HEK293 (cell line): ENCODE results near the gene TEDDM1.

Source experiments
- CTCF ChIA-PET: fragments of 350-600 bp; formaldehyde crosslinking; extraction: SDS; loops from one replicate; lab custom pipeline; 2021; ENCODE audit warnings: antibody characterized with exemption; lab: Yijun Ruan, JAX
- POLR2A ChIA-PET: fragments of 300-600 bp; formaldehyde crosslinking; extraction: SDS; loops from one replicate; lab custom pipeline; 2020; ENCODE audit warnings: antibody characterized with exemption, inconsistent platforms; lab: Yijun Ruan, JAX
- H3K27ac ChIP-seq: fragments of 200-500 bp; sonication (Bioruptor generic); 2 replicates; pipeline ENCODE4 v1.5.1; 2014; ENCODE audit warnings: low read depth, low read length, control low read depth, inconsistent platforms; ENCODE audit errors: extremely low read depth
- H3K36me3 ChIP-seq, 2 experiments: fragments of 200-500 bp in 1 of 2; sonication (Bioruptor generic) in 1 of 2; 1 replicate in 1 of 2; 2 replicates in 1 of 2; pipeline ENCODE4 v1.5.1; 2014 to 2017; ENCODE audit warnings: inconsistent platforms in 2 of 2, low read length in 2 of 2; ENCODE audit not compliant: control insufficient read depth in 2 of 2, insufficient read depth in 1 of 2
- H3K4me1 ChIP-seq: fragments of 200-500 bp; sonication (Bioruptor generic); 2 replicates; pipeline ENCODE4 v1.5.1; 2014; ENCODE audit warnings: mild to moderate bottlenecking, low read length, inconsistent platforms; ENCODE audit not compliant: control insufficient read depth, insufficient read depth
- H3K4me3 ChIP-seq: 2 replicates; pipeline ENCODE4 v1.5.1; 2011; ENCODE audit warnings: low read depth, mild to moderate bottlenecking, control low read depth, low read length, moderate library complexity
- H3K9me3 ChIP-seq: fragments of 200-500 bp; sonication (Bioruptor generic); 2 replicates; pipeline ENCODE4 v1.5.1; 2014; ENCODE audit warnings: low read depth, low read length, inconsistent platforms; ENCODE audit not compliant: control insufficient read depth, insufficient read depth
- GLIS1 ChIP-seq: fragments of 450-650 bp; formaldehyde crosslinking; IDR thresholded peaks from 2 replicates; pipeline ENCODE4 v1.5.1; 2016; ENCODE audit warnings: missing biosample characterization, missing genetic modification characterization
- PBX3 ChIP-seq: sonication (generic); formaldehyde crosslinking; IDR thresholded peaks from 2 replicates; pipeline ENCODE4 v1.8.1; 2022; ENCODE audit warnings: mild to moderate bottlenecking, moderate library complexity, missing genetic modification reagents
- PRDM6 ChIP-seq: fragments of 450-650 bp; formaldehyde crosslinking; IDR thresholded peaks from 2 replicates; pipeline ENCODE4 v1.5.1; 2017; ENCODE audit warnings: missing biosample characterization, missing genetic modification characterization
- TCF7L2 ChIP-seq: IDR thresholded peaks from 2 replicates; pipeline ENCODE4 v1.6.1; 2011; ENCODE audit warnings: low read depth, mild to moderate bottlenecking, inconsistent platforms, low read length, moderate library complexity, borderline replicate concordance
- ZBTB1 ChIP-seq: fragments of 450-650 bp; formaldehyde crosslinking; IDR thresholded peaks from 2 replicates; pipeline ENCODE4 v1.5.1; 2016; ENCODE audit warnings: missing biosample characterization, missing genetic modification characterization
- ZEB2 ChIP-seq: fragments of 450-650 bp; formaldehyde crosslinking; IDR thresholded peaks from 2 replicates; pipeline ENCODE4 v1.5.1; 2016; ENCODE audit warnings: missing biosample characterization, missing genetic modification characterization
- ZFHX2 ChIP-seq: fragments of 450-650 bp; formaldehyde crosslinking; conservative IDR thresholded peaks from 2 replicates; pipeline ENCODE4 v1.5.1; 2016; ENCODE audit warnings: missing biosample characterization, missing genetic modification characterization
- ZNF2 ChIP-seq: fragments of 450-650 bp; formaldehyde crosslinking; IDR thresholded peaks from 2 replicates; pipeline ENCODE4 v1.5.1; 2016; ENCODE audit warnings: missing biosample characterization, missing genetic modification characterization
- ZNF280C ChIP-seq: fragments of 450-650 bp; formaldehyde crosslinking; IDR thresholded peaks from 2 replicates; pipeline ENCODE4 v1.5.1; 2016; ENCODE audit warnings: missing biosample characterization, missing genetic modification characterization
- ZNF302 ChIP-seq: fragments of 450-650 bp; formaldehyde crosslinking; IDR thresholded peaks from 2 replicates; pipeline ENCODE4 v1.5.1; 2016; ENCODE audit warnings: missing biosample characterization, missing genetic modification characterization, low read depth
- ZNF324 ChIP-seq: fragments of 450-650 bp; formaldehyde crosslinking; IDR thresholded peaks from 2 replicates; pipeline ENCODE4 v1.5.1; 2016; ENCODE audit warnings: missing biosample characterization, missing genetic modification characterization
- ZNF366 ChIP-seq: fragments of 450-650 bp; formaldehyde crosslinking; conservative IDR thresholded peaks from 2 replicates; pipeline ENCODE4 v1.5.1; 2016; ENCODE audit warnings: missing biosample characterization, missing genetic modification characterization
- ZNF37A ChIP-seq: fragments of 450-650 bp; IDR thresholded peaks from 2 replicates; pipeline ENCODE4 v1.5.1; 2018; ENCODE audit warnings: missing biosample characterization, missing genetic modification characterization
- ZNF394 ChIP-seq: fragments of 450-650 bp; formaldehyde crosslinking; IDR thresholded peaks from 2 replicates; pipeline ENCODE4 v1.5.1; 2016; ENCODE audit warnings: missing biosample characterization, missing genetic modification characterization, mild to moderate bottlenecking, moderate library complexity, borderline replicate concordance
- ZNF404 ChIP-seq: fragments of 450-650 bp; formaldehyde crosslinking; IDR thresholded peaks from 2 replicates; pipeline ENCODE4 v1.5.1; 2017; ENCODE audit warnings: missing biosample characterization, missing genetic modification characterization
- ZNF600 ChIP-seq: fragments of 450-650 bp; formaldehyde crosslinking; IDR thresholded peaks from 2 replicates; pipeline ENCODE4 v1.5.1; 2016; ENCODE audit warnings: missing biosample characterization, missing genetic modification characterization
- ZNF626 ChIP-seq: fragments of 450-650 bp; sonication (Bioruptor Pico); formaldehyde crosslinking; IDR thresholded peaks from 2 replicates; pipeline ENCODE4 v1.5.1; 2018; ENCODE audit warnings: missing biosample characterization, missing genetic modification characterization, inconsistent platforms
- ZNF629 ChIP-seq: fragments of 450-650 bp; formaldehyde crosslinking; IDR thresholded peaks from 2 replicates; pipeline ENCODE4 v1.5.1; 2017; ENCODE audit warnings: missing biosample characterization, missing genetic modification characterization
- ZNF677 ChIP-seq: fragments of 450-650 bp; IDR thresholded peaks from 2 replicates; pipeline ENCODE4 v1.5.0; 2018; ENCODE audit warnings: missing biosample characterization, mild to moderate bottlenecking, missing genetic modification characterization, moderate library complexity
- ZNF837 ChIP-seq: fragments of 450-650 bp; formaldehyde crosslinking; IDR thresholded peaks from 2 replicates; pipeline ENCODE4 v1.5.1; 2016; ENCODE audit warnings: missing biosample characterization, missing genetic modification characterization
- TF ChIP-seq, protein P1 (sequence below): fragments of 450-650 bp; formaldehyde crosslinking; IDR thresholded peaks from 2 replicates; pipeline ENCODE4 v1.5.1; 2016; ENCODE audit warnings: missing biosample characterization, missing genetic modification characterization
- TF ChIP-seq, protein P2 (sequence below): fragments of 450-650 bp; formaldehyde crosslinking; IDR thresholded peaks from 2 replicates; pipeline ENCODE4 v1.5.1; 2016; ENCODE audit warnings: missing biosample characterization, missing genetic modification characterization
- TF ChIP-seq, protein P3 (sequence below): fragments of 450-650 bp; formaldehyde crosslinking; IDR thresholded peaks from 2 replicates; pipeline ENCODE4 v1.5.1; 2016; ENCODE audit warnings: missing biosample characterization, missing genetic modification characterization

TEDDM1 gene

DNA sequence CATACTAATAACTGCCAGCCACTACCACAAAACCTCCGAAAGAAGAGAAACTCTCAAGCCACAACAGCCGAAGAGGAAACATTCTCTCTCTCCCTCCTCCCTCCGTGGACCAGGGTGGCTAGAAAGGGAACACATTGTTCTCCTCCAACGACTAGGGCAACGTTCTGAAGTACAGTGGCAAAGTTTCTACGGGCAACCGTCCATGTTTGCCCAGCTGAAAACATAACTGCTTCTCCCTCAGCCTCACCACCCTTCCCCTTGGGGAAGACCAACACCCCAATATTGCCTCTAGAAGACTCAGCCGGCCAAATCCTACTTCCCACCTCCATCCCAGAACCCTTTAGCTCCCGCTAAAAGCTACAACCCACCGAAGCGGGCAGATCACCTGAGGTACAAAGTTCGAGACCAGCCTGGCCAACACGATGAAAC, 10.8 kb downstream of the TEDDM1 start:
- no peak overlapping the region for H3K27ac ChIP-seq
- H3K9me3 ChIP-seq, result no peaks in the 10 kb centered on the region
- no peaks in the 10 kb centered on the region for H3K4me1 ChIP-seq
- ChIA-PET CTCF (interaction anchor here (1.1 to 4.5 kb wide), 2 partner anchors 245 to 304 kb away, joined by 5 to 28 read pairs; no protein-coding TSS in a partner anchor), POLR2A (interaction anchor here (0.7 to 1.9 kb wide), 4 partner anchors 9 to 1093 kb away, joined by 3 to 10 read pairs (median 6); no protein-coding TSS in a partner anchor)
- H3K4me3 ChIP-seq, result peak overlapping the region; percentile 74
- H3K36me3 ChIP-seq, result peaks cover 18 to 58% of the 10 kb centered on the region in 2 experiments
- TF ChIP-seq, protein P1, sequence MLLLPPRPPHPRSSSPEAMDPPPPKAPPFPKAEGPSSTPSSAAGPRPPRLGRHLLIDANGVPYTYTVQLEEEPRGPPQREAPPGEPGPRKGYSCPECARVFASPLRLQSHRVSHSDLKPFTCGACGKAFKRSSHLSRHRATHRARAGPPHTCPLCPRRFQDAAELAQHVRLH (tag by site-specific recombination), result no peak
- TF ChIP-seq TCF7L2 (no peak), ZNF629 (tag by site-specific recombination) (no peak), ZNF626 (no peak), ZNF302 (tag by site-specific recombination) (no peak), ZEB2 (tag by site-specific recombination) (no peak), ZNF324 (tag by site-specific recombination) (no peak), ZBTB1 (tag by site-specific recombination) (no peak), PBX3 (no peak), ZNF837 (tag by site-specific recombination) (no peak), ZNF600 (no peak), ZNF2 (tag by site-specific recombination) (0 out of 2 replicates have a peak, but pooled peaks have one; percentile 13)
- TF ChIP-seq, protein P2, sequence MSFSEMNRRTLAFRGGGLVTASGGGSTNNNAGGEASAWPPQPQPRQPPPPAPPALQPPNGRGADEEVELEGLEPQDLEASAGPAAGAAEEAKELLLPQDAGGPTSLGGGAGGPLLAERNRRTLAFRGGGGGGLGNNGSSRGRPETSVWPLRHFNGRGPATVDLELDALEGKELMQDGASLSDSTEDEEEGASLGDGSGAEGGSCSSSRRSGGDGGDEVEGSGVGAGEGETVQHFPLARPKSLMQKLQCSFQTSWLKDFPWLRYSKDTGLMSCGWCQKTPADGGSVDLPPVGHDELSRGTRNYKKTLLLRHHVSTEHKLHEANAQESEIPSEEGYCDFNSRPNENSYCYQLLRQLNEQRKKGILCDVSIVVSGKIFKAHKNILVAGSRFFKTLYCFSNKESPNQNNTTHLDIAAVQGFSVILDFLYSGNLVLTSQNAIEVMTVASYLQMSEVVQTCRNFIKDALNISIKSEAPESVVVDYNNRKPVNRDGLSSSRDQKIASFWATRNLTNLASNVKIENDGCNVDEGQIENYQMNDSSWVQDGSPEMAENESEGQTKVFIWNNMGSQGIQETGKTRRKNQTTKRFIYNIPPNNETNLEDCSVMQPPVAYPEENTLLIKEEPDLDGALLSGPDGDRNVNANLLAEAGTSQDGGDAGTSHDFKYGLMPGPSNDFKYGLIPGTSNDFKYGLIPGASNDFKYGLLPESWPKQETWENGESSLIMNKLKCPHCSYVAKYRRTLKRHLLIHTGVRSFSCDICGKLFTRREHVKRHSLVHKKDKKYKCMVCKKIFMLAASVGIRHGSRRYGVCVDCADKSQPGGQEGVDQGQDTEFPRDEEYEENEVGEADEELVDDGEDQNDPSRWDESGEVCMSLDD (tag by site-specific recombination), result peak; percentile 62
- TF ChIP-seq, protein P3, sequence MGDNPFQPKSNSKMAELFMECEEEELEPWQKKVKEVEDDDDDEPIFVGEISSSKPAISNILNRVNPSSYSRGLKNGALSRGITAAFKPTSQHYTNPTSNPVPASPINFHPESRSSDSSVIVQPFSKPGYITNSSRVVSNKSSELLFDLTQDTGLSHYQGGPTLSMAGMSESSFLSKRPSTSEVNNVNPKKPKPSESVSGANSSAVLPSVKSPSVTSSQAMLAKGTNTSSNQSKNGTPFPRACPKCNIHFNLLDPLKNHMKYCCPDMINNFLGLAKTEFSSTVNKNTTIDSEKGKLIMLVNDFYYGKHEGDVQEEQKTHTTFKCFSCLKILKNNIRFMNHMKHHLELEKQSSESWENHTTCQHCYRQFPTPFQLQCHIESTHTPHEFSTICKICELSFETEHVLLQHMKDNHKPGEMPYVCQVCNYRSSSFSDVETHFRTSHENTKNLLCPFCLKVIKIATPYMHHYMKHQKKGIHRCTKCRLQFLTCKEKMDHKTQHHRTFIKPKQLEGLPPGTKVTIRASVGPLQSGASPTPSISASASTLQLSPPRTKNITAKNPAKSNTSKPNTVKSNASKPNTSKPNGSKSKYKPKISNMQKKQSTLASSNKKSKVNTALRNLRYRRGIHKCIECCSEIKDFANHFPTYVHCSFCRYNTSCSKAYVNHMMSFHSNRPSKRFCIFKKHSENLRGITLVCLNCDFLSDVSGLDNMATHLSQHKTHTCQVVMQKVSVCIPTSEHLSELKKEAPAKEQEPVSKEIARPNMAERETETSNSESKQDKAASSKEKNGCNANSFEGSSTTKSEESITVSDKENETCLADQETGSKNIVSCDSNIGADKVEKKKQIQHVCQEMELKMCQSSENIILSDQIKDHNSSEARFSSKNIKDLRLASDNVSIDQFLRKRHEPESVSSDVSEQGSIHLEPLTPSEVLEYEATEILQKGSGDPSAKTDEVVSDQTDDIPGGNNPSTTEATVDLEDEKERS (tag by site-specific recombination), result no peak

DNA sequence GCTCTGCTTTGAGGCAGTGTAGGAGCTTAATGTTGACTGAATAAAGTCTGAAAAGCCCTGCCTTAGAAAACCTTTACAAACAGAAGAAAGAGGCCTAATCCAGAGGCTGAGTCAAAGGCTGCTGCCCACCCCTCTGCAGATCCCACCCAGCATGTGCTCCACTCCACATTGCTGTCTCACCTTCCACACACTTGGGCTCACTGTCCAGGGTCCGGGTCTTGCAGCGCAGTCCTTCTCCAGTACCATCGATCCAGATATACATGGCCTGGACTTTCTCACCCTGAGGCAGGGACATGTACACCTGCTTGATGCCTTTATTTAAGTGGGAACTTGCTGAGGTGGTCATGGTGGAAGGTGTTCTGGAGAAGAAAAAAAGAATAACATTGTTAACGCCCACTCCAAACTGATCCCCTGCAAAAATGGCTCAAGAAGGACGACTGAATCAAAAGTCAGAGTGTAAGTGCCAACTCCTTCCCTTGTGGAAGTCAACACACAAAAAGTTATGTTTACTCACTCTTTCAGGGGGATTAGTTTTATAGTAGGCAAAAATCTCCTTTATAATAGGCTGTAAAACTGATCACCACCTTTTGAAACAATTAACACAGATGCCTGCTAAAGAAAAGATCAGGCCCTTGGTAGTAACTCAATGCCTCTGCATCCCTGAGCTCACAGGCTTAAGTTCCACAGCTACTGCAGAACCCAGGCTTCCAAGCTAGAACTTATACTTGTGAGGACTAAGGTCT, 11.9 kb downstream of the TEDDM1 start:
- Histone ChIP-seq H3K4me1 (no peaks in the 10 kb centered on the region), H3K9me3 (no peaks in the 10 kb centered on the region), H3K36me3 (peaks cover 18 to 68% of the 10 kb centered on the region in 2 experiments), H3K27ac (no peak overlapping the region), H3K4me3 (peak overlapping the region; percentile 74; the same call in 1 of the 2 replicates)
- CTCF ChIA-PET, result interaction anchor here (0.5 to 4.5 kb wide), 5 partner anchors 8 to 307 kb away, joined by 4 to 28 read pairs (median 4); no protein-coding TSS in a partner anchor
- POLR2A ChIA-PET, result interaction anchor here (1.9 kb wide), 1 partner anchor 202 kb away, joined by 6 read pairs; no protein-coding TSS in a partner anchor
- TF ChIP-seq ZNF394 (tag by site-specific recombination) (no peak), ZNF404 (tag by site-specific recombination) (no peak), ZNF37A (tag by site-specific recombination) (no peak), GLIS1 (tag by site-specific recombination) (no peak), ZNF600 (no peak), ZNF366 (tag by site-specific recombination) (no peak), PRDM6 (tag by site-specific recombination) (peak; percentile 58; the same call in 1 of the 2 replicates), ZNF280C (tag by site-specific recombination) (no peak), ZNF677 (tag by site-specific recombination) (no peak), ZFHX2 (peak; percentile 38; the same call in 1 of the 2 replicates)
